ENCODE results near the gene DST. TPM values are rescaled to one million over a fixed set of nuclear protein-coding genes. Genes with fewer than 3 reads are reported as not detected.

DST gene
- total RNA-seq, 1 experiment from 2014 or later, result 62.2 TPM

- in situ Hi-C loops (cut with HindIII; ENCODE audit: low pct_unique_long_range_greater_than_20kb, low sequenced_read_pairs), result no loop called here
- DNase-seq (ENCODE audit: low read depth), result no peak
Measured at GRCh38 chr6:56643379-56644089, 845 bp upstream of the DST start.

GRCh38 chr6:56640374-56640773 is 2.3 kb downstream of the DST start:
- in situ Hi-C loops (cut with HindIII; ENCODE audit: low pct_unique_long_range_greater_than_20kb, low sequenced_read_pairs), result no loop called here
- DNase-seq (ENCODE audit: low read depth), result no peak

GRCh38 chr6:56638760-56639159 is 3.9 kb downstream of the DST start:
- no peak for DNase-seq (ENCODE audit: low read depth)
- in situ Hi-C loops (cut with HindIII; ENCODE audit: low pct_unique_long_range_greater_than_20kb, low sequenced_read_pairs), result no loop called here

- in situ Hi-C loops (cut with HindIII; ENCODE audit: low pct_unique_long_range_greater_than_20kb, low sequenced_read_pairs), result no loop called here
- peak; percentile 69 for DNase-seq (ENCODE audit: low read depth)
Measured at GRCh38 chr6:56637640-56638039, 5.0 kb downstream of the DST start.

GRCh38 chr6:56628105-56628504 is 14.6 kb downstream of the DST start:
- no peak for DNase-seq (ENCODE audit: low read depth)
- in situ Hi-C loops (cut with HindIII; ENCODE audit: low pct_unique_long_range_greater_than_20kb, low sequenced_read_pairs), result no loop called here

GRCh38 chr6:56625356-56625755 is 17.3 kb downstream of the DST start:
- no peak for DNase-seq (ENCODE audit: low read depth)
- in situ Hi-C loops (cut with HindIII; ENCODE audit: low pct_unique_long_range_greater_than_20kb, low sequenced_read_pairs), result no loop called here

- DNase-seq (ENCODE audit: low read depth), result no peak
- in situ Hi-C loops (cut with HindIII; ENCODE audit: low pct_unique_long_range_greater_than_20kb, low sequenced_read_pairs), result no loop called here
Measured at GRCh38 chr6:56624728-56625069, 18.0 kb downstream of the DST start.

GRCh38 chr6:56624046-56624727 is 18.5 kb downstream of the DST start:
- in situ Hi-C loops (cut with HindIII; ENCODE audit: low pct_unique_long_range_greater_than_20kb, low sequenced_read_pairs), result no loop called here
- DNase-seq (ENCODE audit: low read depth), result peak; percentile 83

GRCh38 chr6:56620229-56620868 is 22.3 kb downstream of the DST start:
- no peak for DNase-seq (ENCODE audit: low read depth)
- in situ Hi-C loops (cut with HindIII; ENCODE audit: low pct_unique_long_range_greater_than_20kb, low sequenced_read_pairs), result no loop called here

- no peak for DNase-seq (ENCODE audit: low read depth)
- in situ Hi-C loops (cut with HindIII; ENCODE audit: low pct_unique_long_range_greater_than_20kb, low sequenced_read_pairs), result no loop called here
Measured at GRCh38 chr6:56618050-56618449, 24.6 kb downstream of the DST start.

GRCh38 chr6:56616967-56617366 is 25.7 kb downstream of the DST start:
- in situ Hi-C loops (cut with HindIII; ENCODE audit: low pct_unique_long_range_greater_than_20kb, low sequenced_read_pairs), result no loop called here
- DNase-seq (ENCODE audit: low read depth), result no peak

GRCh38 chr6:56613247-56613851 is 29.3 kb downstream of the DST start:
- in situ Hi-C loops (cut with HindIII; ENCODE audit: low pct_unique_long_range_greater_than_20kb, low sequenced_read_pairs), result no loop called here
- no peak for DNase-seq (ENCODE audit: low read depth)

- in situ Hi-C loops (cut with HindIII; ENCODE audit: low pct_unique_long_range_greater_than_20kb, low sequenced_read_pairs), result no loop called here
- DNase-seq (ENCODE audit: low read depth), result no peak
Measured at GRCh38 chr6:56608332-56608731, 34.4 kb downstream of the DST start.

- DNase-seq (ENCODE audit: low read depth), result no peak
- in situ Hi-C loops (cut with HindIII; ENCODE audit: low pct_unique_long_range_greater_than_20kb, low sequenced_read_pairs), result no loop called here
Measured at GRCh38 chr6:56607111-56607752, 35.5 kb downstream of the DST start.

- DNase-seq (ENCODE audit: low read depth), result no peak
- in situ Hi-C loops (cut with HindIII; ENCODE audit: low pct_unique_long_range_greater_than_20kb, low sequenced_read_pairs), result no loop called here
Measured at GRCh38 chr6:56605435-56605834, 37.3 kb downstream of the DST start.

GRCh38 chr6:56604186-56604585 is 38.5 kb downstream of the DST start:
- no peak for DNase-seq (ENCODE audit: low read depth)
- in situ Hi-C loops (cut with HindIII; ENCODE audit: low pct_unique_long_range_greater_than_20kb, low sequenced_read_pairs), result no loop called here

- no peak for DNase-seq (ENCODE audit: low read depth)
- in situ Hi-C loops (cut with HindIII; ENCODE audit: low pct_unique_long_range_greater_than_20kb, low sequenced_read_pairs), result no loop called here
Measured at GRCh38 chr6:56601390-56601789, 41.3 kb downstream of the DST start.

GRCh38 chr6:56595490-56596122 is 47.1 kb downstream of the DST start:
- in situ Hi-C loops (cut with HindIII; ENCODE audit: low pct_unique_long_range_greater_than_20kb, low sequenced_read_pairs), result loop anchor here (25.0 kb wide), 1 partner anchor 233 kb away; no protein-coding TSS in a partner anchor
- peak; percentile 43 for DNase-seq (ENCODE audit: low read depth)
